ENCODE data around the gene DDX5. TPM values are rescaled to one million over a fixed set of nuclear protein-coding genes. Genes with fewer than 3 reads are reported as not detected.

Gene DDX5
- total RNA-seq, 1 donor = 302 TPM

DNA sequence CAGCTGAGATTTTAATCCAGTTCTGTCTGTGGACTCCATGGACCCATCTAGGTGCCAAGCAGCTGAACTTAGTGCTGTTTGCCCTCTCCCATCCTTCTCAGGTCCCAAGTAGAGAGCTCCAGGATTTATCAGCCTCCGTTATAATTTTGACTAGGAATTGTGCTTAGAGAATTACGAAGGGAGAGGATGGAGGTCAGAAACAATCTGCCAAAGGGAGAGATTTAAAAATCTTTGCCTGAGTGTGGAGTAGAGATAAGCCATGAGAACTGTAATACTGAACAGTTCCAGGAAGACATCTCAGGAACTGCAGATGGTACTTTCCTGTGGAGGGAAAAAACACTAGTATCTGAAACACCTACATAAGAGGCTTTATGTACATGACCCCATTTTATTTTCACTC is 27.7 kb upstream of the DDX5 start:
- H3K4me3 ChIP-seq (ENCODE audit: low read depth, low read length) = no peak overlapping the region
- no peak for DNase-seq (ENCODE audit: low read depth)
- TF ChIP-seq, protein P1, sequence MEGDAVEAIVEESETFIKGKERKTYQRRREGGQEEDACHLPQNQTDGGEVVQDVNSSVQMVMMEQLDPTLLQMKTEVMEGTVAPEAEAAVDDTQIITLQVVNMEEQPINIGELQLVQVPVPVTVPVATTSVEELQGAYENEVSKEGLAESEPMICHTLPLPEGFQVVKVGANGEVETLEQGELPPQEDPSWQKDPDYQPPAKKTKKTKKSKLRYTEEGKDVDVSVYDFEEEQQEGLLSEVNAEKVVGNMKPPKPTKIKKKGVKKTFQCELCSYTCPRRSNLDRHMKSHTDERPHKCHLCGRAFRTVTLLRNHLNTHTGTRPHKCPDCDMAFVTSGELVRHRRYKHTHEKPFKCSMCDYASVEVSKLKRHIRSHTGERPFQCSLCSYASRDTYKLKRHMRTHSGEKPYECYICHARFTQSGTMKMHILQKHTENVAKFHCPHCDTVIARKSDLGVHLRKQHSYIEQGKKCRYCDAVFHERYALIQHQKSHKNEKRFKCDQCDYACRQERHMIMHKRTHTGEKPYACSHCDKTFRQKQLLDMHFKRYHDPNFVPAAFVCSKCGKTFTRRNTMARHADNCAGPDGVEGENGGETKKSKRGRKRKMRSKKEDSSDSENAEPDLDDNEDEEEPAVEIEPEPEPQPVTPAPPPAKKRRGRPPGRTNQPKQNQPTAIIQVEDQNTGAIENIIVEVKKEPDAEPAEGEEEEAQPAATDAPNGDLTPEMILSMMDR (IDR thresholded peaks at IDR 0.05; ENCODE audit: insufficient read depth, low read length) = no peak

DNA sequence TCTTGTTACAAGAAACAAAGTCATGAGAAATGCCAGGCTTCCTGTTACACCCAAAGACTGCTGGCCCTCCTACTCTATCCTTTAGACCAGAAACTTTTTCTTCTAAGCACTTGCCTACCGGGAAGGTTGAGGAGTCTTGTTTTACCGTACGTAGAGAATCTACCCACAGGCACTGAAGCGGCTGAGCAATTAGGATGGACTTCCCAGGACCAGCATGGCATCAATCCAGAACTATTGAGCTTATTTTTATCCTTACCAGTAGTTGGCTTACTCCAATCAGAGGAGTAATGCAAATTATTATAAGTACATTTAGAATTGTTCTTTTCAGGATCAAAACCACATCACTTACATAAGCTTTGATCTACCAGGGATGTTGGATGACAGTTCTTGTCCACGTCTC is 26.3 kb upstream of the DDX5 start:
- DNase-seq (ENCODE audit: low read depth) = no peak
- TF ChIP-seq, protein P1 (IDR thresholded peaks at IDR 0.05; ENCODE audit: insufficient read depth, low read length) = no peak
- no peak overlapping the region for H3K4me3 ChIP-seq (ENCODE audit: low read depth, low read length)

DNA sequence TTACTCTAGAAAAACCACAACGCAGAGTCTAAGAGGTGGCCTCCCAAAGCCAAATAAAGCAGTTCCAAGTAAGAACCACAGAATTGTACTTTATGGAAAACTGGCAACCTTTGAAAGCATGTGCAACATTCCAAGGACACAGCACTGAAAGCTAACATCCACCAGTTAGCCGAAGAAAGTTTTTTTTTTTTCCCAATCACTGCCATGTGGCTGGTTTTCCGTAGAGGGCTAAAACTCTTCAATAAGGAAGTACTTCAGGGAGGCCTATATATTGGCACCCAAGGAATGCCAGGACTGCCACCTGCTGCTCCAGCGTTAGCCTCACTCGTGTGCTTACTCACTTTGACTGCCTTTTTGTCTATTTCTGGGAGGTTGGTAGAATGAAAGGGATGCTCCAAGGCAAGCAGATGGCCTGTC is 25.9 kb upstream of the DDX5 start:
- peak; percentile 86 for DNase-seq (ENCODE audit: low read depth)
- no peak overlapping the region for H3K4me3 ChIP-seq (ENCODE audit: low read depth, low read length)
- TF ChIP-seq, protein P1 (IDR thresholded peaks at IDR 0.05; ENCODE audit: insufficient read depth, low read length) = no peak

- DNase-seq (ENCODE audit: low read depth) = no peak
- TF ChIP-seq, protein P1 (IDR thresholded peaks at IDR 0.05; ENCODE audit: insufficient read depth, low read length) = no peak
- H3K4me3 ChIP-seq (ENCODE audit: low read depth, low read length) = no peak overlapping the region
These were observed 23.1 kb upstream of the DDX5 start for GRCh38 chr17:64529221-64529620.

GRCh38 chr17:64527914-64528313 is 21.8 kb upstream of the DDX5 start:
- TF ChIP-seq, protein P1 (IDR thresholded peaks at IDR 0.05; ENCODE audit: insufficient read depth, low read length) = no peak
- DNase-seq (ENCODE audit: low read depth) = no peak
- H3K4me3 ChIP-seq (ENCODE audit: low read depth, low read length) = no peak overlapping the region

- TF ChIP-seq, protein P1 (IDR thresholded peaks at IDR 0.05; ENCODE audit: insufficient read depth, low read length) = no peak
- H3K4me3 ChIP-seq (ENCODE audit: low read depth, low read length) = no peak overlapping the region
- DNase-seq (ENCODE audit: low read depth) = no peak
These were observed 14.3 kb upstream of the DDX5 start for GRCh38 chr17:64520359-64520758.

GRCh38 chr17:64519601-64520000 is 13.5 kb upstream of the DDX5 start:
- TF ChIP-seq, protein P1 (IDR thresholded peaks at IDR 0.05; ENCODE audit: insufficient read depth, low read length) = no peak

More at GRCh38 chr17:64519601-64520000, 13.5 kb upstream of the DDX5 start:
- no peak overlapping the region for H3K4me3 ChIP-seq (ENCODE audit: low read depth, low read length)
- no peak for DNase-seq (ENCODE audit: low read depth)
